GM19467 (cell line): Measurements from ENCODE around the gene ARHGEF10L.

Experiments
- ATAC-seq: cut with Tn5 transposase; IDR thresholded peaks from one replicate; pipeline ENCODE4 v1.9.1; 2021; ENCODE audit warnings: mild to moderate bottlenecking, moderate library complexity; ENCODE audit not compliant: unreplicated experiment

ARHGEF10L gene

DNA sequence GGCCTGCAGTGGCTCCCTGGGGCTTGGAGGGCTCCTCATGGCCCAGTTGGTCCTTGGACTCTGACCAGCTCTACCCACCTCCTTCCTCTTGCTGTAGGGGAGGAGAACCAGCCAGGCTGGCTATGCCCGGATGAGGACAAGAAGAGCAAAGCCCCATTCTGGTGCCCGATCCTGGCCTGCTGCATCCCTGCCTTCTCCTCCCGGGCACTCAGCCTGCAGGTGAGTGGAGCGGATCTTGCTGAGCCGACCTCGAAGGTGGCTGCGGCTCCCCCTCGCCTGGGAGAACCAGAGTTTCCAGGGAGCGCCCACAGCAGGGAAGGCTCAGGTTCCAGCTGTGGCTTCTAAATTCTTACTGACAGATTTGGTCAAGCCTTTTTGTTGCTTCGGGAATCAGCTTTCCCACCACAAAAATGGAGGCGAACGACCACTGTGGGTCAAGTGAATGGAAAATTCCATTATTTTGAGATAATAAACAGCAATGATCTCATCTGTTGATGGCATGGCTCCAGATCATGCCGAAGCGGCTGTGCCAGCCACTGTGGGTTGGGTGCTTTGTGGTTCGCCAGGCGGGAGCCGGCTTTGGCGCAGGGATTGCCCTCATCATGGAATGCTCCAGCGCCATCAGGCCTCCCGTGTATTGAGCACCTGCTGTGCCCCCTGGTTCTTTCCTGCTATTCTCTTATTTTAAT is 109.1 kb downstream of the ARHGEF10L start:
- no peak for ATAC-seq

DNA sequence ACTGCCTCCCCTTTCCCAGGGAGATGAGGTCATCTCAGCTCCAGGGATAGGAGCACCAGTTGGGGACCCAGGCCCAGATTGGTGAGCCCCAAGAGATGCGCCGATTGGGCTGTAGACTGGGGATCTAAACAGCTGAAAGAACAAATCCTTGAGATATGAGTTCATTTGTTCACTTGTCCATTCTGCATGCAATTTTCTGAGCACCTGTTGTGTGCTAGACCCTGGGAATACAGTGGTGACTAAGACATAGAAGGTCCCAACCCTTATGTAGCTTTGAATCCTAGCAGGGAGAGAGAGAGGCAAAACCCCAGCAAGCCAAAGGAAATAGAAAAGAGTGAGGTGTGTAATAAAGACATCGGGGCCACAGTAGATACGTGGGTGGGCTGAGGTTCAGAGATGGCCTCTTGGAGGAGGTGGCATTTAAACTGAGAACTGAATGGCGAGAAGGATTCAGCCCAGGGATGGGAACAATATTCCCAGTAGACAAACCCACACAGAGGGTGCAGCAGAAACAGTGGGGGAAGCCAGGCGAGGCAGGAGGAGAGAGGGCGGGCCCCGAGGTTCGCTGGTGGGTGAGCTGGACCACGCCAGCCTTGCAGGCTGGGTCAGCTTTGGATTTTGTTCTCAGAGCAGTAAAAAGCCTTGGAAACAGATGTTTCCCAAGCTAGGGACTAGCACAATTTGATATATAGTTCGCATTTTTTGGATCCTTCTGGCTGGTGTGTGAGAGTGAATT is 110.0 kb downstream of the ARHGEF10L start:
- ATAC-seq = no peak

DNA sequence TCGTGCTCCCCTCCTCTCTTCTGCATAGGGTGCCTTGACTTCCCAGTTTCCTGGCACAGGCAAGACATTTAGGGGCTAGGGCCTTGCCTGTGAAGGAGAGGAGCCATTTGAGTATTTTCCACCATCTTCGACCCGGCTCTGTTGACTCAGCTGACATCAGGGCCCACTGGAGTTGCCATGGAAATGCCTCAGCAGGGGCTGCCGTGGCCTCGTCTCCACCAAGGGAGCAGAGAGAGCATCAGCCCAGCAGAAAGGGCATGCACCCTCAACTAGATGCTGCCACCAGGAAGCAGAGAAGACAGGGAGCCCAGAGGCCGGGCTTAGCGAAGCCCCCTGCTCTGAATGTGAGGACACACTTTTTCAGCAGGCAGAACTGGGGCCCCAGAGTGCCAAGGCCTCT is 113.8 kb downstream of the ARHGEF10L start:
- ATAC-seq = no peak

DNA sequence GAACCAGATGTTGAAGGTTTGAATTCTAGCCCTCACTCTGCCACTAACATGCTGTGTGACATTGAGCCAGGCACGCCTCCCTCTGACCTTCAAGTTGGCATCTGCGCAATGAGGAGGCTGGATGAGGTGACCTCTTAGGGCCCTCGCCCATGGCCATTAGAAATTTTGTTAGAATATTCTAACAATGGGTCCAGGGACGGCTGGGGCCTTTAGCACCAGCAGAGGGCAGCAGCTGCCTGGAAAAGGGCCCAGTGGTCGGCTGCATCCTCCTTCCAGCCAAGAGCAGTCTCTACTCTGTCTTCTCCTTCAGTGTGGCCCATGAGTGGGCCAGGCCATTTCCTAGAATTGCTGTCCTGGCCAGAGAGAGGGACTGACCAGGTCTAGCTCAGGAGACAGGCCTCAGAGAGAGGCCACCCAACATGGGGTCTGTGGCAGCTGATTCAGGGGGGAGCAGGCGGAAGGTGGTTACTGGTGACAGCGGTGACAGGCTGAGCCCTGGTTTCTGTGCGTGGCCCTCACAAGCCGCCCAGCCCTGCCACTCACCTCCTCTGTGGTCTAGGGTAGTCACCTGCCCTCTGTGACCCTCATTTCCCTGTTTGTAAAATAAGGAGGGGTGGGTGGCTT is 114.3 kb downstream of the ARHGEF10L start:
- ATAC-seq = no peak

DNA sequence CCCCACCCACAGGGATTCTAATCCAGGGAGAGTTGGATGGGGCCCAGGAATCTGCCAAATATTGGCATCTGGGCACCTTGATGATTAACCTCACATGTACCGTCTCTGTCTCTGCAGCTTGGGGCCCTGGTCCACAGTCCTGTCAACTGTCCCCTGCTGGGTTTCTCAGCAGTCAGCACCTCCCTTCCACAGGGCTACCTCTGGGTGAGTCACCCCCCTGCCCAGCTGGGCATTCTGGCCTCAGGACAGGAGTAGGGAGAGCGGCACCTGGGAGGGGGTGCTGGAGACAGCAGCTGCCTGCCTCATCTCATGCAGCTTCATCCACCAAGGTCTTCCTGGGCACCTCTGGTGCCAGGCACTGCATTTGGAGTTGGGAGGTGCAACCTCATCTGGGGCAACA is 115.0 kb downstream of the ARHGEF10L start:
- ATAC-seq = no peak

DNA sequence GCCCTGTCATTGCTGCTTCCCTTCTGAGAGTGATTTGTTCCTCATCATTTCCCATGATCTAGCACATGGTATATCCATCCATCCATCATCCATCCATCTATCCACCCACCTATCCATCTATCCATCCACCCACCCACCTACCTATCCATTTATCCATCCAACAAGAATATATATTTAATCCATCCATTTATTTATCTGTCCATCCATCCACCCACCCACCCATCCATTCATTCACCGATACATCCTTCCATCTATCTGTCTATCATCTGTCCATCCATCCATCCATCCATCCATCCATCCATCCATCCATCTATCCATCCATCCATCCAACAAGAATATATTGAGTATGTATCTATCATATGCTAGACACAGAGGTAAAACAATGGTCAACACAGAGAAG is 115.7 kb downstream of the ARHGEF10L start:
- no peak for ATAC-seq

DNA sequence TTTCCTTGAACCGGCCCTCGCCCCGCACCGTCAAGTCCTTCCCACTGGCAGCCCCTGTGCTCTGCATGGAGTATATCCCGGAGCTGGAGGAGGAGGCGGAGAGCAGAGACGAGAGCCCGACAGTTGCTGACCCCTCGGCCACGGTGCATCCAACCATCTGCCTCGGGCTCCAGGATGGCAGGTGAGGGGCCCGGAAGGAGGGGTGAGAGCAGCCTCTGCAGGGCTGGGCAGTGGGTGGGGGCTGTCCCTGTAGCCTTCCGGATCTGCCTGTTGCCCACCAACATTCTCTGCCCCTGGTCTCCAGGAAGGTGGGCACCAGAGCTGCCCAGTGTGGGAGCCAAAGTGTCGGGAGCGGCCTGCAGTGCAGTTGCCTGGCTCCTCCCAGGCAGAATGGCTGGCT is 116.4 kb downstream of the ARHGEF10L start:
- no peak for ATAC-seq

DNA sequence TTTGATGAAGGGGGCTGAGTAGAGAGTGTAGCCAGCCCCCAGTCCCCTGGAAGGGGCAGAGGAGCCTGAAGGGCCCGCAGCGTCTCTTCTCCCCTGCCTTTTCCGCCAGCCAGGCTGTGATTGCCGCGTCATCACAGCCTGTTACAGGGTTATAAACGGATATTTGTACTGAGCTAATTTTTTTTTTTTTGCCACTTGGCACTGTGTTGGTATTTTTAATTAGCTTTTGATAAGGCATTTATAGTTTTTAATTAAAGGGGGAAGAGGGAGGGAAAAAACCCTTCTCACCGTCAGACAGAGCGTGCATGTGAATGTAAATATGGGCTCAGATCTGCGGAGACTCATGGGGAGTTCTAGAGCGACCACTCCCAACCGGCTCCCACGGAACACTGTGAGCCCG is 117.9 kb downstream of the ARHGEF10L start:
- ATAC-seq = no peak

DNA sequence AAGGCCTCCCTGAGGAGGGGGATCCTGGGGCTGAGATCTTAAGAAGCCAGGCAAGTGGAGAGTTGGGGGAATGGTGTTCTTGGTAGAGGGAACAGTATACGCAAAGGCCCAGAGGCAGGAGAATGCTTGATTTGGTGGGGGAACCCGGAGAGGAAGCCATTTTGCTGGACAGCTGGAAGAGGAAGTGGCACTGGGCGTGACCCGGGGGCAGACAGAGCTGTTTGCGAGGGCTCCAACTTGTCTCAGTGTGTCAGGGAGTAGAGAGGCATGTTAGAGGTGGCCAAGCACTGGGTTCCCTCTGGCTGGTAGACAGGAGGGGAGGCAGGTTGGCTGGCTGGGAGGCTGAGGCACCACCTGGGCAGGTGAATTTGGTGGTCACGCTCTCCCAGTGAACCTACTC is 119.3 kb downstream of the ARHGEF10L start:
- no peak for ATAC-seq

DNA sequence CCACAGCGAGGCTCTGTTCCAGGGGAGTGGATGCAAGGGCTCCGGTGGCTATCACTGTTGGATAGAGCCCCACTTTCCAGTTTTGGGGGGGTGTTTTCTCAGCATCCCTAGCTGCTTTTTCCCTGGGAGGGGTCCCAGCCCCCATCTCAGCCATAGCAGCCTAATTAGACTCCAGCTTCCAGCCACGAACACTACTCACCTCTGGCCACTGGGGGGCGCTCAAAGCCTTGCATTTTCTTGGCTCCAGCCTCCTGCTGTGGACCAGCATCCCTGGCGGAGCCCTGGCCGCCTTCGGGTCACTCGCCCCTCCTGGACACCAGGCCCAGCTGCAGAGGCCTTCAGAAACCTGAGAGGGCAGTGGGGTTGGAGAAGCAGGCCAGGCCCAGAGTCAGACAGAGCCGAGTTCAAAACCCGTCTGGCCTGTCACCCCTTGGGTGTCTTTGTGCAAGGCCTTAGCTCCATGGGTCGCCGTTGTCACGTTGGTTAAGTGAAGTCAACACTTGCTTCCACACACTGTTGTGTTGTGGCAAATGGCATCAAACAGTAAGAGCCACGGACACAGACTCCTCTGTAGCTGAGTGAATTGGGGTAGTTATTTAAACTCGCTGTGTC is 122.2 kb downstream of the ARHGEF10L start:
- no peak for ATAC-seq

DNA sequence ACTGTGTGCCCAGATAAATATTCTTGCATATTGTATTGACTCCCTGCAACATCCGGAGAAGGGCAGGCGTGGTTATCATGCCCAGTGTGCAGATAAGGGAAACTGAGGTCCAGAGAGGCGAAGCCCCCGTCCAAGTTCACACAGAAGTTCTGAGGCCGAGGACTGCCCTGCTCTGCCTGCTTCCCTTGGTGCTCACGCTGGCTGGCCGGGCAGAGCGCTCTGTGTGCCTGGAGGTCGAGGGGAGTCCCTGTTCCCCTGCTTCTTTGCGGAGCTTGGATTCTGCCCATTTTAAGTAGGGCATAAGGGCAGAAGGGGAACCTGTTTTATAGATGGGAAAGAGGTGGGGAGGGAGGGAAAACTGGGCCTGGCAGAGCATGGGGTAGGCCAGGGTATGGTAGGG is 122.8 kb downstream of the ARHGEF10L start:
- ATAC-seq = no peak

DNA sequence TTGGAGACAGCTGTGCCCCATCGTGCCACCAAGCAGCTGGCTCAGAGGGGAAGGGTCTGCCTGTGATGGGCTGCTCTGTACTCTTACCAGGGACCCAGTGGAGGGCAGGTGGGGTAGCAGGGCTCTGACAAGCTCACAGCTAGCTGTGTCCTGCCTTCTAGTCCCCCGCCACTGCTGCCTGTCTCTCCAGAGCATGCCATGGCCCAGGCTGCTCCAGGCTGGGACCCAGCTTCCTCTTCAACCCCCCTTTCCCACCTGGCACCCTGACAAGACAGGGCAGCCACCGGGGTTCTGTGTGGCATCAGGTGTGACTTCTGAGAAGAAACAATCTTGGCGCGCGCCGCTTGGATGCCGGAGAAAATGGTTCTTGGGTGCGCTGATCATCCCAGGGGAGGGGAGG is 123.3 kb downstream of the ARHGEF10L start:
- no peak for ATAC-seq

DNA sequence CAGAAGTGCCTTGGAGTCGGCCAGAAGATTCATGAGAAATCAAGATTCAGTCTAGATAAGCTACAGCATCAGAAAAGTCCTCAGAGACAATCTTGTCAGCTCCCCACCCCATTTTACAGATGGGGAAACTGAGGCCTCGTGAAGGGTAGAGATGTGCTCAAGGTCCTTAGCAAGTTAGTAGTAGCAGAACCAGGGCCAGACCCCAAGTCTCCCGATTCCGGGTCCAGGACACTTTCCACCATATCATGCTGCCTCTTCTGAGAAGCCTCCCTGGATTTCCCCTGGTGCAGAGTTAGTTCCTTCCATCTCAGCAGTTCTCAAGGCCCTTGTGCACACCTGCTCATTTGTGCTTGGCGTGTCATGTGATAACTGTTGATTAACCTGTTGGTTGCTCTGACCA is 124.1 kb downstream of the ARHGEF10L start:
- ATAC-seq = no peak

DNA sequence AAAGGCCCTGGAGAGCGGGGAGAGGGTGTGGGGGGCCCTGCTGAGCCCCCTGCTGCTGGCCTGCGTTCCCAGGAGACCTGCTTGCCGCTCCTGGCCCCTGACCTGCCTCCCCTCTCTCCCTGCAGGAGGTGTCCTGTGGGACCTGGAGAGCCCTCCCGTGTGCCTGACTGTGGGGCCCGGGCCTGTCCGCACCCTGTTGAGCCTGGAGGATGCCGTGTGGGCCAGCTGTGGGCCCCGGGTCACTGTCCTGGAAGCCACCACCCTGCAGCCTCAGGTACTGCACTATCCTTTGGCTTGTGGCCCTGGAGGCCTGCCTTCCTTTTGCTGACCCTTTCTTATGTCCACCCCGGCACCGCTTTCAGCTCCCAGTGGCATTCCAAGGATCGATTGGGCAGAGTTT is 124.8 kb downstream of the ARHGEF10L start:
- ATAC-seq = no peak

DNA sequence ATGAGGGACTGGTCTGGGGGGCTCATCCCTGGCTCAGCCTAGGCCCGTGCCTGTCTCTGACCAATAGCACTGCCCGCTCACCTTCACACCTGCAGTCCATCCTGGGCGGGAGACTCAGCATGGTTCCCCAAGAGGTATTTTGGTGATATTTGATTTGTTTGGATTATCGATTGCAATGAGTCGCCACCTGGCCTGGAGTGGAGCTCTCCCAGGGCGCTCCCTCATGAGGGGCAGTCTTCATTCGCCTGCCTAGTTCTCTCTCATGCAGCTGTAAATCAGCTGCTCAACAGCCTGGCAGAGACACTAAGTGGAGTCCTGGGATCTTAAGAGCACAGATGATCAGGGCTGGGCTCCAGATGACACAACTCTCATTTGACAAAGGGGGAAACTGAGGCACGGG is 125.6 kb downstream of the ARHGEF10L start:
- no peak for ATAC-seq

DNA sequence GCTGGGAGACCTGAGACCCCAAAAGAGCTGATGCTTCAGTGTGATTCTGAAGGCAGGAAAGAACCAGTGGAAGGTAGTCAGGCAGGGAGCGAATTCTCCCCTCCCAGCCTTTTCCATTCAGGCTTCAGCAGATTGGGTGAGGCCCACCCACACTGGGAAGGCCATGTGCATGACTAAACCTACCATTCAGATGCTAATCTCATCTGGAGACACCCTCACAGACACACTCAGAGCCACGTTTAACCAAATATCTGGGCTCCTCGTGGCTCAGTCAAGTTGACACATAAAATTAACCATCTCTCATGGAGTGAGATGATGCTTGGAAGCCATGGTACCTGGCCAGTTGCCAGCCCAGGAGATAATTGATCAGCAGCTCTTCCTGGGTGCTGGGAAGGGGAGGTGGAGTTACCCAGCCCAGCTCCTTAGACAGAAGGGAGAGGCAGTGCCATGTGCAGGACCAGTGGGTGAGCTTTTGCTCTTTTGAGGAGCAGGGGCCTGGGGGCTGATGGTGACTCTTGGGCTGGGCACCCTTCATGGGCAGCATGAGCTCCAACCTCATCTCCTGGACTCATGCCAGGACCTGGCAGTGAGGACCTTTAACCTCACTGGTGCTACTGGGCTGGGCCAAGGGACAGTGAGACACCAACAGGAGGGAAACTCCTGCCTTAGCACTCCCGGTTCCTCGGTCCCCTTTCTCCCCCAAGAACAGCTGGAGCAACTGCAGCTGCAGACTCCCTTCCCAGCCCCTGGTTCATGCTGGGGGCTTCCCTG is 126.6 kb downstream of the ARHGEF10L start:
- ATAC-seq = no peak

DNA sequence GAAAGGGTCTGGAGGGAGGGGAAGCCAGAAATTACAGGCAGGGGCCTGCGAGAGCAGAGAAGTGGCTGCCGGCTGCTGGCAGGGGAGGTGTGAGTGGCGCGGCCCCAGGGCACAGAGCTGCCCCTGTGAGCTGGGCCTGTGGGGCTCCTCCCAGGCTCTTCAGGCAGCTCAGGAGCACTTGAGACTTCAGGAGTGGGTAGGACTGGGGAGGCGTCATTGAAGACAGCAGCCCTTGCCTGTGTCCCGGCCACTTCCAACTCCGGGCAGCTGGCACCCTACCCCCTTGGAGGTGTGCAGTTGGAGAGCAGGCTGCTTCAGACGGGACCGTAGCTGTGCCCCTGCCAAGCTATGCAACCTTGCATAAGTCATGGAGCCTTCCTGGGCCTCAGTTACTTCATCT is 128.1 kb downstream of the ARHGEF10L start:
- ATAC-seq = no peak

DNA sequence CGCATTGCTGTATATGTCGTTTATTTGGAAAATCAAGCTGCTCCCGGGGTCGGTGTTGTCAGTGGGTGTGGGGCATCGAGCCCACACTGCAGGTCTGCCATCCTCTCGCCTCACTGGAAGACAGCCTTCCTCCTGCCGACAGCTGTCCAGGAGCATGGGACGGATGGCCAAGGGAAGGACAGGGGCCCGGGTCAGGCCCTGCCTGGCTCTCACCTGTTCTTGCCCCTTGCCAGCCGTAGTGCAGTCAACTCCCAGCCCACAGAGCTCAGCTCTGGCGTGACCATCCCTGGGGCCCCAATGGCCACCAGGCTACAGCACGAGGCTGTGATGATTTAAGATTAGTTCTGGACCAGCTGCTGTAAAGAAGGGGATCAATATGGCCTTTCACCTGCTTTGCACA is 128.7 kb downstream of the ARHGEF10L start:
- ATAC-seq = no peak

DNA sequence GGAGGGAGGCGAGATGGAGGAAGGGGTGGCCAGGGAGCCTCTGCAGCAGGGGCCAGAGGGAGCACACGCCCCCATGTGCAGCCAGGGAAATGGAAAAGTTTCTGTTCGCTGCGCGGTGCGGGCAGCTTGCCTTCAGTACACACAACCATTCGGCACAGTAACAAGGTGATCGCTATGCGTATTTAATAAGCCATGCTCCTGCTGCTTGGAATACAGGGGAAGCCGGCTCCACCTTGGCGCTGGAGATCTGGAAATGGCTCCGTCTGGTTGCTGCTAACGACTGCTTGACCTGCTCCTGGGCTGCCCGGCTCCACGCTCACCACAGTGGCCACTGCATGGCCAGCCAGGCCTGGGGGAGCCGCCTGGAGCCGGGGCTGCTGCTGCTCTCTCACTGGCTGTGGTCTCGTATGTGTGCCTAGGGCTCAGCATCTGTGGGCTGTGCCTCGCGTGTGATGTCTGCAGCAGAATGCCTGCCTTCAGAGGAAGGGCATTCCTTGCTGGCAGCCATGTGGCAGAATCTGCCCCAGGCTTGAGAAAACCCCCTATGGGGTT is 129.2 kb downstream of the ARHGEF10L start:
- no peak for ATAC-seq

DNA sequence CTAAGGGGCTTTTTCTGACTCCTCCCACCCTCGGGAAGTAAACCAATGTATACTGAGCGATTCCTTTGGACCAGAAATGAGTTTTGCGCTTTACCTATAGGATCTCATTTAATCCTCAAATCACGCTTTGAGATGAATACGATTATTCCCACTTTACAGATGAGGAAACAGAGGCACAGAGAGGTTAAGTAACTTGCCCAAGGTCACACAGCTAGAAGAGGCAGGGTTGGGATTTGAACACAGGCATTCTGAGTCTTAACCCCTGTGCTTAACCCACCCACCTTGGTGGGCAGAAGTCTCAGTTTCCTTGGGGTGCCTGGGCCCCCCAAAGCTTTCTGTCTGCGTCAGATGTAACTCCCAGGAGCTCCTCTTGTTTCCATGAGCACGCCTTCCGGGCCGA is 129.8 kb downstream of the ARHGEF10L start:
- no peak for ATAC-seq
